Adipose tissue (tissue), 3 donors: ENCODE results near the gene BRDT. TPM values are rescaled to one million over a fixed set of nuclear protein-coding genes. Genes with fewer than 3 reads are reported as not detected.
A peak's percentile ranks its signal among the peaks of the same experiment; 100 is the strongest.

Source experiments
- H3K27ac ChIP-seq: one replicate; pipeline ENCODE4 v1.5.1; 2013; ENCODE audit warnings: low read depth, low read length
- WGBS, 3 donors: extraction: QIAGEN DNeasy Blood & Tissue Kit; methylation state at CpG; one replicate each; pipeline ENCODE4 v1.1.7; 2013; 5-methylcytosine and 5-hydroxymethylcytosine counted together
- polyA plus RNA-seq, 3 donors: library from polyadenylated mRNA; stranded (reverse); fragments of 200-250 nt; gene quantifications; one replicate each; pipeline ENCODE4 v1.2.3, GENCODE V29; 2013
- donor health status: healthy with polysubstance abuse.
- donor health status: Bipolar disorder and iron deficiency.
- donor health status: healthy.

BRDT gene
- not detected for polyA plus RNA-seq

DNA sequence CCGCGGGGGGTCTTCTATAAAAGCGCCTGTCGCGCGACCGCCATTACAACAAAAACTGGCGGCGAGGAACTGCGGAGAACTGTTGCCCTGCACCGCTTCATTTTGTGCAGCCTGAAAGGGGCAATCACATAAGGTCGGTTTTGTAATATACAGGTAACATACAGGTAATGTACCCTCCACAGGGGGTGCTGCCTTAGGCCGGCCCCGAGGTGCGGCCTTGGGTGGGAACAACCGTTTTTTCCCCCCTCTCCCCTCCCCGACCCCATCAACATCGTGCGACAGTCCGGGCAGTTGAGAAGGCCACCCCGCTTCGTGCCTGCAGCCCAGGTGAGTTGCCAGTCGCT lies at the start of gene BRDT:
Gene BRDT (plus strand): TSS at position 46 of the 344 bp plus-strand sequence. CDS start 13,354 bp downstream, outside the sequence.
- no peak within 1 kb of the TSS for H3K27ac ChIP-seq

DNA sequence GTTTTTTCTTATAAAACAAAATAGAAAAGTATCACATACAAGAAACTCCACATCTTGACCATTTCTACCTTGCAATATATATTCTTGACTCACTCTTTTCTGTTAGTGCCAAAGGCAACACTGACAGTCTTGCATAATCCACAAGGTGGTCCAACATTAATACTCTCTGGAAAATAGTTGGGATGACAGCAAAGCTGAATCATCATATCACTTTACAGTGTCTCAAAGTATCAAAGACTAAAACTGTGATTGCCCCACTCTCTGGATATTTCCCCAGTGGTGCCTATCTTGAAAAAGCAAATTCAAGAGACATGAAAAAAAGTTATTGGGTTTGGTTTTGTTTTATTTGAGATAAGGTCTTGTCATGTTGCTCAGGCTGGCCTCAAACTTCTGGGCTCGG lies 48.6 kb upstream of the BRDT start:
- 87 to 92% (median 88%) methylated on average over 1 of the region's 1 CpG for WGBS, 3 donors
- H3K27ac ChIP-seq: no peak overlapping the region

More for the DNA sequence above, at the start of gene BRDT:
- WGBS, 3 donors: 86 to 90% (median 89%) methylated on average over 22 to 23 of the region's 23 CpGs

DNA sequence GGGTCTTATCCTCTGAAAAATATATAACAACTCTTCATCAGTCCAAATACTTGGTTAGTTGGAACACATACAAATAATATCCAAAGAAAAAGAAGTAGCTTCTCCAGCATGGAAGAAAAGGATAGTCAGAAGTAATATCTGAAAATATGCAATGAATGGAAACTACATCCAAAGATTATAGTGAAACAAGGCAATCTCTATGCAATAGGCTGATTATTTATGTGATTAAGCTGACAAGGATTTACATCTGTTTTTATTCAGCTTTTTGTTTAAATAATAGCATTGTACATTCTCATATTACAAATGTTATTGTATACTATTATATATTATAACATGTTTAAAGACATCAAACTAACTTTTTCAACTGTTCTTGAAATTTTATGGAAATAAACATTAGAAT lies 48.0 kb upstream of the BRDT start:
- no peak overlapping the region for H3K27ac ChIP-seq

DNA sequence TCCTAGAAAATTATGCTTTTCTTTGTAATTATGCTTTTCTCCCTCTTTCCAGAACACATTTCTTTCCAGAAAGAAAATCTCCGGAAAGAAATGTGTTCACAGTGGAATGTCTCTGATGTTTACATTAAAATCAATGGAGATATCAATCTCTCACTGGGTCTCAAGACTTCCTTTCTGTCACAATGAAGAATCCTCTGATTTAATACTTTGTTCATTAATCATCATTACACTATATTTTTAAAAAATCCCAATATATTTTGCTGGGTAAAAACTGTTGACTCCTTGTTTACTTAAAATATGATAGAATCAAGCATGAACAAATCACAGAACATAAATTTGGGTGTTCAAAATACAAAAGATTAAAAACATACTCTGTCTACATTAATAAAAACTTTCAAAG lies 36.9 kb upstream of the BRDT start:
- WGBS, 3 donors: 54 to 93% (median 85%) methylated on average over 1 of the region's 1 CpG

DNA sequence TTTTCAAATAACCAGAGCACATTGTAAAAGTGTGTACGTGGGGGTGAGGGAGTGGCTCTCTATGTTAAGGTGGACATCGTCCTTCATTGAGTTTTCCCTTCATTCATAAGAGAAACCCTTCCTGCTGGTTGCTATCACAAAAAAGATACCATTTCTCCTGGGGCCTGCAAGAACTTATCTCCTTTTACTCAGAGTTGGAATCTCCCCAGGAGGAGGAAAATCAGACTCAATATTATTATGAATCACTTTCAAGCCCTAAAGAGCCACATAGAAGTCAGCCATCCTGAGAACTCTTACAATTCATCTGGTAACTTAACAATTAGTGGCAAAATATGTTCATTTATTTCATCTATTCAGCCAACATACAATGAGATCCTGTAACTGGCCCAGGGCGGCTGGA lies 36.2 kb upstream of the BRDT start:
- H3K27ac ChIP-seq: no peak overlapping the region
- 60 to 67% (median 66%) methylated on average over 3 of the region's 3 CpGs for WGBS, 3 donors

More for the DNA sequence above, 36.9 kb upstream of the BRDT start:
- no peak overlapping the region for H3K27ac ChIP-seq

DNA sequence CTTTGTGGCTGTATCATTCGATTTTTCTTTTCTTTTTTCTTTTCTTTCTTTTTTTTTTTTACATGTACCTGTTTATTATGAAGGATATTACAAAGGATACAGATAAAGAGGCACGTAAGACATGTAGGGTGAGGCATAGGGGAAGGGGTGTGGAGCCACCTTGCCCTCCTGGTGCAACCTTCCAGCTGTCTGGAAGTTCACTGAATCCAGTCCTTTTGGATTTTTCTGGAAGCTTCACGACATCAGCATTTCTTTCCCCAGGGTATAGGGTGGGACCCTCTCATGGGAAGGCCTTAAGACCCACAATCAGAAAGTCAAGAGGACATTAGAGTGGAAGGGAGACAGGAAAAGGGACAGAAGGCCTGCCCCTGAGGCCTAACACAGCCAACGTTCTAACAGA lies 33.2 kb upstream of the BRDT start:
- WGBS, 3 donors: 75 to 80% (median 79%) methylated on average over 4 of the region's 4 CpGs

DNA sequence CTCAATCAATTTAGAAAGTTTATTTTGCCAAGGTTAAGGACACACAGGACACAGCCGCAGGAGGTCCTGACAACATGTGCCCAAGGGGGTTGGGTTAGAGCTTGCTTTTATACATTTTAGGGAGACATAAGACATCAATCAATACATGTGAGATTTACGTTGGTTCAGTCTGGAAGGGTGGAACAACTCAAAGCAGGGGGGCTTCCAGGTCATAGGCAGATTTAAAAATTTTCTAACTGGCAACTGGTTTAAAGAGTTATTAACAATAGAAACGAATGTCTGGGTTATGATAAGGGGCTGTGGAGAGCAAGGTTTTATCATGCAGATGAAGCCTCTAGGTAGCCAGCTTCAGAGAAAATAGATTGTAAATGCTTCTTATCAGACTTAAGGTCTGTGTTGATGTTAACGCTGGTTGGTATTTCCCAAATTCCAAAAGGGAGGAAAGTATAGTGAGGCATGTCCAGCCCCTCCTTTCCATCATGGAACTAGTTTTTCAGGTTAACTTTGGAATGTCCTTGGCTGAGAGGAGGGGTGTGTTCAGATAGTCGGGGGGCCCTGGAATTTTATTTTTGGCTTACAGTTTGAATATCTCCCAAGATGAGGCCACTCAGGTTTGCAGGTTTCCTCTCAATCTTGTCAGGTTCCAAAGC lies 32.3 kb upstream of the BRDT start:
- H3K27ac ChIP-seq: no peak overlapping the region
- WGBS, 3 donors: 51 to 79% (median 76%) methylated on average over 5 of the region's 5 CpGs

More for the DNA sequence above, 33.2 kb upstream of the BRDT start:
- no peak overlapping the region for H3K27ac ChIP-seq

DNA sequence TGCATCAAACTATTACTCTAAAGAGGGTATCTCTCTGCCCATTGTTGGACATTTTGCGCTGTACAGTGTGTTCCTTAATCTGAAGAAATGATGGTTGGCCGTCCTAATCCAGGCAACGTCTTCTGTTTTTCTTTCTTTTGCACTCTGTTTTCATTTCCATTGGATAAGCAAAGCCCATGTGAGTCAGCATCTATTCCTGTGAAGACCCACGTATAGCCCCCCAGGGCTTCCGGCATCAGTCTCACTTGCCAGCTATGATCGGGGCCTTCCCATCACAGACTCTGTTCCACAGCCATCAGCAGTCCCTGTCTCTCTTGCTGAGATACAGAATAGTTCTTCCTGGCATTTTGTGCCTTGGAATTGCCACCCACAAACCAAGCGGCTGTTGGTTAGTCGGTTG lies 29.2 kb upstream of the BRDT start:
- H3K27ac ChIP-seq: no peak overlapping the region
- WGBS, 3 donors: 80 to 87% (median 85%) methylated on average over 8 of the region's 8 CpGs

DNA sequence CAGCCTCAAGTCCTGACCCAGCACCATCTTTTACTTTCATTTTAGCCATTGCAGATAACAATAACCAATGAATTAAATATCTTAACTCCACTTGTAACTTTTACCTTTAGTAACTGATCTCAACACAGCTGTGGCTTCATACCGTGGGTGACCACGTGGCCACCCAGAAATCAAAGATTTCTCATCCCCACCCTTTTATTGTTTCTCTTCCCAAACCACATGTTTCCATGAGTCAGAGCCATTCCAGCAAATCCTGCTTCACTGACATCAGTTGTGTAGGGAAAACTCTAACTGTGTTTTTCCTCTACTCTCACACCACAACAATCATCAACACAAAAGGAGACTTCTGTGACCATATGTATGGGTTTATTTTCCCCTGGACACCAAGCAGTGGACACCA lies 25.1 kb upstream of the BRDT start:
- 63 to 82% (median 78%) methylated on average over 2 of the region's 2 CpGs for WGBS, 3 donors
- H3K27ac ChIP-seq: no peak overlapping the region

DNA sequence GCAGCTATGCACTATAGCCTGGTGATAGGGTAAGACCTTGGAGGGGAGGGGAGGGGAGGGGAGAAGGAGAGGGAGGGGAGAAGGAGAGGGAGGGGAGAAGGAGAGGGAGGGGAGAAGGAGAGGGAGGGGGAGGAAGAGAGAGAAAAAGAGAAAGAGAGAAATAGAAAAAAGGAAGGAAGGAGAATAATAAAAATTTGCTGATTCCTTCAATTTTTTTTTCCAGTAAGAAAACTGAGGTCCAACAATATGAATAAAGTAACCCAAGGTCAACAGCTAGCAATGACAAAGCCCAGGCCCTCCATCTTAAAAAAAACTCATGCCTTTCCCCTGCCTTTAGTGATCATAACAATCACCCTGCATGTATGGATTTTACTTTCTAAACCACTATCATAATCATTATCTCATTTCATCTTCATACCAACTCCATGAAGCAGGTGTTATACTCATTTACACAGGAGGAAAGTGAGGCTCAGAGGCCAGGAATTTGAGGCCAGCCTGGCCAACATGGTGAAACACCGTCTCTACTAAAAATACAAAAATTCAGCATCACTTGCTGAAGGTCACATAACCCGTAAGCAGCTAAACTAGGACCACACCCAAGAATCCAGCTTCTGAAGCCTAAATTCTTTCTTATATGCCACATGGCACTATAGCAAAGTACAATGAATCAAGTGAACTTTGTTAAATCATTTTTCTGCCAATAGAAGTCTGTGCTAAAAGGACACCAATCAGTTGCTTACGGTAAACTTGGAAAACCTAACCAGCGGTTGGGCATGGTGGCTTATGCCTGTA lies 23.4 kb upstream of the BRDT start:
- 89 to 93% (median 91%) methylated on average over 4 of the region's 4 CpGs for WGBS, 3 donors

DNA sequence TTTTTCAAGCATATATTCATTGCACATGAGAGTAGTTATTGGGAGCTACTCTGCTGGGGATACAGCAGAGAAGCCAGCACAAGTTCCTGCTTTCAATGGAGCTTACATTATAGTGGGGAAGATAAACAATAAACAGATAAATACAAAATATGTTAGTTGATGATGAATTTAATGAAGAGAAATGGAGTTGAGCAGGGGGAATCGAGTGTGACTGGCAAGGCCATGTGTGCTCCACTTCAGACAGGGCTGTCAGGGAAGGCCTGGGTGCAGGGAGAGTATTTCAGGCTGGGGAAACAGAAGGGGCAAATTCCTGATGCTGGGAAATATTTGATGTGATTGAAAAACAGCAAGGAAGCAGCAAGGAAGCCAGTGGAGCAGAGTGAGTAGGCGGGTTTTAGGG lies 21.2 kb upstream of the BRDT start:
- 87 to 98% (median 97%) methylated on average over 2 of the region's 2 CpGs for WGBS, 3 donors
- no peak overlapping the region for H3K27ac ChIP-seq

More for the DNA sequence above, 23.4 kb upstream of the BRDT start:
- H3K27ac ChIP-seq: no peak overlapping the region

DNA sequence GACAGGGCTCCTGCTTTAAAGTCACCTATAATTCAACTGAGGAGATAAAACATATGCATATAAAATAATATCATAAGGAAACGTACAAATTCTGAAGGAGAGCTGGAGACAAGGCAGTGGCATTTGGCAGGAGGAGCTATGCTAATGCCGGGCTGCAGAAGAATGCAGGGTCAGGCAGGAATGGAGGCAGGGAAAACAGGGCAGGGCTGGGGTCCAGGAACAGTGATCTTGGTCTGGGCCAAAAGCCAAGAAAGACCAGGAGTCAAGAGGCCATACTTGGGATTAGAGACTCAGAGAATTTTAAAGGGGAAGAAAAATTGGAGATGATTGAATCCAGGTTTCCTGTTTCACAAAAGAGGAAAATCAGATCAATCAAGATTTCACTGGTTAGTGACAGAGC lies 20.0 kb upstream of the BRDT start:
- H3K27ac ChIP-seq: no peak overlapping the region
- 16 to 48% (median 41%) methylated on average over 2 of the region's 2 CpGs for WGBS, 3 donors

DNA sequence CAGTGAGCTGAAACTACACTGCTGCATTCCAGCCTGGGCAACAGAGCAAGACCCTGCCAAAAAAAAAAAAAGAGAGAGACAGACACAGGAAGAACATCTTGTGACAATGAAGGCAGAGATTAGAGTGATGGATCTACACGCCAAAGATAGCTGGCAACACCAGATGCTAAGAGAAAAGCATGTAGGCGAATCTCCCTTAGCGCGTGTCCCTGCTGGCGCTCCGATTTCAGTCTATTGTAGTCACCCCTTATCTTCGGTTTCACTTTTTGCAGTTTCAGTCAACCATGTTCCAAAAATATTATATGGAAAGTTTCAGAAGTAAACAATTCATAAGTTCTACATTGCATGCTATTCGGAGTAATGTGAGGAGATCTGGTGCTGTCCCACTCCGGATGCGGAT lies 11.6 kb upstream of the BRDT start:
- 94 to 95% (median 95%) methylated on average over 10 of the region's 10 CpGs for WGBS, 3 donors
- H3K27ac ChIP-seq: no peak overlapping the region

DNA sequence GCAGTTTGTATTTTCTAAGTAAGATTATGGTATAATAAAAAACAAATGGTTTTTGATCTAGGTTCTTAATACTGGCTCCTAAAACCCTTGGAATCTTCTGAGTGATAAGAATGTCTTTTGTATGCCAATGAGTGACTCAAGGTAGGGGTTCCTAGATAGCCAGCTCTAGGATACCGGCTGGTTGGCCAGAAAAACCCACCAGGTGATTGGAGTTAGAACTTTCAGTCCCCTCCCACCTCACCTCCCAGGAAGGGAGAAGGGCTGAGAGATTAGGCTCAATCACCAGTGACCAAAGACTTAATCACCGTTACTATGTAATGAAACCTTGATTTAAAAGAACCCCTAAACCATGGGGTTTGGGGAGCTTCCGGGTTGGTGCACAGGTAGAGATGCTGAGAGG lies 8.7 kb upstream of the BRDT start:
- WGBS, 3 donors: 77 to 90% (median 88%) methylated on average over 3 of the region's 3 CpGs
- H3K27ac ChIP-seq: no peak overlapping the region

DNA sequence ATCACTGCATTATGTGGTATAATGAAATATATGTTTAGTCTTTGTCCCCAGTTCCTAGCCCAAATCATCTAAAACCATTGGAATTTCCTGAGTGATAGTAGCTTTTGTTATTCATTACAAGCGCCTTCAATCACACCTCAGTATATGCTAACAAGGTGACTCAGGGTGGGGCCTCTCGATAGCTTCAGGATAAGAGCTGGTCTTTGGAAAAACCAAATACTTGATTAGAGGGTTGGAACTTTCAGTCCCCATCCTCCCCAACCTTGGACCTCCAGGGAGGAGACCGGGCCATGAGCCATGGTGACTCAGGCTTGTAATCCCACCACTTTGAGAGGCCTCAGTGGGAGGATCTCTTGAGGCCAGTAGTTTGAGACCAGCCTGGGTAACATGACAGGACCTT lies 5.1 kb upstream of the BRDT start:
- WGBS, 3 donors: 86 to 89% (median 88%) methylated on average over 3 of the region's 3 CpGs
- H3K27ac ChIP-seq: no peak overlapping the region

DNA sequence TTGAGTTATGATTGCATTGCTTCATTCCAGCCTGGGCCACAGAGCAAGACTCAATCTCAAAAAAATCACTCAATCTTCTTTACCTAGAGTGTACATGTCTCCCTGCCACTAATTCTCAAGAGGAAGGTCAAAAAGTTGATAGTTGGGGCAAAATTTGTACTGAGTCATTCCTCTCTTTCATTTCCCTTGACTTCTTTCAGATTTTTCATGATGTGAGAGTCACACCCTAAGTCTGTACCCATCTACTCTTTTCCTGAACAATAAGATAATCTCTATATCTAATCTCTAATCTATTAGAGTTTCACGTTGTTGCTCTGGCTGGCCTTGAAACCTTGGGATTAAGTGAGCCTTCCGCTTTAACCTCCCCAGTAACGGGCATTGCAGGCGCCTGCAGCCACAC lies 1.1 kb upstream of the BRDT start:
- WGBS, 3 donors: 61 to 74% (median 71%) methylated on average over 4 of the region's 4 CpGs
- peak overlapping the region; percentile 15 for H3K27ac ChIP-seq

DNA sequence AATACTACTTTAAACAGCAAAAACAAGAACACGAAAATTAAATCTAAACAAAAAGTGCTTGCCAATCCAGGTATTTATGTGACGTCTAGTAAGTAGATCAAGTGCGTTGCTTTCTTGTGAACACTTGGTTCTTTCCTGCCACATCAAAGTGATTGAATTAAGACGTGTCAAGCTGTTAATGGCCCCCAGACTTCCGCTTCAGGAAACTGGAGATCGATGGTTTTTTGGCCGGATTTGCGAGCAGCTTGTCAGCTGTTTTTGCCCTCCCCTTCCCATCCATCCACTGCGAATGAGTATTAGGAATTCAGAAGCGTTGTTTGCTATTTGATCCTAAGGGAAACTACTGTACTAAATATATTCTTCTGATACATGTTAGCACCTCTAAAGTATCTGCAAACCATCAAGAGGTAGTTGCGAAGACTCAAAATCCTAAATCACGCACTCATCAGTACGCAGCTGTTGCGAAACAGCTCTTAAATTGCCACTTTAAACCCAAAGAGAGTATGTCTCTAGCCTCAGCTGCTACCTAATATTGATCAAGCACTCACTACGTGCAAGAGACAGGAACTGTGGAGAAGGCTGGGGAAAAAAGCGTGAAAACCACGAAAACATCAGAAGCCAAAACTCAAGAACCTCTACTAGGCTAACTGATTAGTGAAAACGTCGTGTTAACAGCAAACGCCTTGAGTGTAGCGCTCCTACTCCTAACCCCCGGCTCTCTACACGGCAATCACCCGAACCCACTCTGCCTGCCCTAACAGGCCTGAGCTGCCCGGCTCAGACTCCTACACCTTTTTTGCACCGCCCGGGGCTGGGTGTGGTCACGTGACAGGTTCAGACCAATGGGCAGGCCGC lies 473 bp upstream of the BRDT start:
- H3K27ac ChIP-seq: no peak overlapping the region
- 71 to 77% (median 72%) methylated on average over 29 of the region's 29 CpGs for WGBS, 3 donors

DNA sequence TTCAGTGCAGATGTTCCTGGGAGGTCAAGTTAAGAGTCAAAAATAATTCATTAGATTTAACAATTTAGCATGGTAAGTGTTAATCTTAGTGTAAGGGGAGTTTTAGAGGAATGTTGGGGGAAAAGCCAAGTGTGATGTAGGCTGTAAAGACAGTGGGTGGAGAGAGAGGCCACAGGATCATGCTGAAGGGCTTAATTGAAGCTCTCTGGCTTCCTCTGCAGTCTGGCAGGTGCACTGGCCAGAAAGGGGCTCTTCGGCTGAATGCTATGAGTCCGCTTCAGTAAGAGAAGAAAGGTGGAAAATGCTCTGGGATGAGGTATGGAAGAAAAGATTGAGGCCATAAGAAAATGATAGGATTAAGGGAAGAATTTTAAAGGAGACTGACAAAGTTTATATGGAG lies 3.0 kb downstream of the BRDT start:
- no peak overlapping the region for H3K27ac ChIP-seq
- 48% methylated on average over 2 of the region's 2 CpGs for WGBS, 3 donors

DNA sequence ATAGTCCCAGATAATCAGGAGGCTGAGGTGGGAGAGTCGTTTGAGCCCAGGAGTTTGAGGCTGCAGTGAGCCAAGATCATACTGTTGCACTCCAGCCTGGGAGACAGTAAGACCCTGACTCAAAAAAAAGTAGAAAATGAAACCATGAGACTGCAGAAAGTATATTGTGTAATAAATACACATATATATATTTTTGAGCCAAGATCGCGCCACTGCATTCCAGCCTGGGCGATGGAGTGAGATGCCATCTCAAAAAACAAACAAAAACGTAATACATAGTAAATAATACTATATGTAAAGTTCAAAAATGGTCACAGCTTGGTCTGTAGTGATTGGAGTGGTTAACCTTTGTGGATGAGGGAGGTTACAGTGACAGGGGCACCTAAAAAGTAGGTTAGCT lies 9.7 kb downstream of the BRDT start:
- H3K27ac ChIP-seq: no peak overlapping the region
- 72 to 89% (median 80%) methylated on average over 5 of the region's 5 CpGs for WGBS, 3 donors
